ENCODE data around the gene RPS3.
"Not testable (repeated sequence)": the region's sequence is repeated elsewhere in the genome, so short reads cannot be mapped to it uniquely, and the experiment has no call there.

DNA sequence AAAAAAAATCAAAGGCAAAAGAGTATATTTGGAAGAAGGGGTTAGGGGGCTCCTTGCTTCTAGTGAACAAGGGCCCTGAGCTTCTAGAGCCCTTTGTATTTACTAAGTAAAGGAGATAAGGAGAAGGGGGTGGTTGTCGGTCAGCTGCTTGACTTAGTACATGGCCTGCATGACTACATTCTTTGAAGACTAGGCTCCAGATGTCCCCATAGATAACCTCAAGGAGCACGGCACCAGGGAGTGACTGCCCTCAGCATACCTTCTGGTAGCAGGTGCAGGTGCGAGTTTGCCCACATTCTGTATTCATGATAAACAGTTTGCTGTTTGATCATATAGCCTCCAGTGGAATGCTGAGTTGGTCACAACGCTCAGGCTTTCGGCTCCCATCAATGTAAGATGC, 32.5 kb upstream of the RPS3 start:
- TF ChIP-seq CTCF, POLR2A (IDR thresholded peaks at IDR 0.05): not testable (repeated sequence)
